Central memory CD8-positive, alpha-beta T cell (primary cell): ENCODE results near the gene LIN37.
"Not testable (repeated sequence)": the region's sequence is repeated elsewhere in the genome, so short reads cannot be mapped to it uniquely, and the experiment has no call there.

Source experiments
- ATAC-seq: fragments of 150-1000 bp; cut with Tn5 transposase; replicated peaks from 2 replicates; pipeline ENCODE4 v1.10.0; 2022; ENCODE audit warnings: mild to moderate bottlenecking, moderate FRiP score, moderate number of reproducible peaks; ENCODE audit not compliant: poor library complexity, severe bottlenecking; ENCODE audit errors: extremely low read depth
- DNase-seq, 2 donors: peaks; one replicate each; pipeline ENCODE4 v3.0.0; 2021; ENCODE audit warnings: low spot score in 2 of 2
- H3K27ac Mint-ChIP-seq: one replicate; pipeline ENCODE4 v1.8.0; 2022; ENCODE audit warnings: low read depth, mild to moderate bottlenecking, moderate library complexity, mixed read lengths
- H3K27me3 Mint-ChIP-seq: one replicate; pipeline ENCODE4 v1.8.0; 2022; ENCODE audit warnings: mixed read lengths
- H3K36me3 Mint-ChIP-seq: one replicate; pipeline ENCODE4 v1.8.0; 2022; ENCODE audit warnings: mild to moderate bottlenecking, moderate library complexity, mixed read lengths; ENCODE audit not compliant: insufficient read depth
- H3K4me1 Mint-ChIP-seq: one replicate; pipeline ENCODE4 v1.8.0; 2022; ENCODE audit warnings: mixed read lengths
- H3K4me3 Mint-ChIP-seq: one replicate; pipeline ENCODE4 v1.8.0; 2022; ENCODE audit warnings: mild to moderate bottlenecking, moderate library complexity, mixed read lengths
- H3K9me3 Mint-ChIP-seq: one replicate; pipeline ENCODE4 v1.8.0; 2022; ENCODE audit warnings: mixed read lengths

Gene LIN37

GRCh38 chr19:35790981-35791813 is 42.8 kb downstream of the LIN37 start:
- Mint-ChIP-seq H3K27ac (no peak overlapping the region), H3K4me1 (no peaks in the 10 kb centered on the region), H3K27me3 (peaks cover 28% of the 10 kb centered on the region), H3K9me3 (no peaks in the 10 kb centered on the region), H3K36me3 (peaks cover 2% of the 10 kb centered on the region), H3K4me3 (no peak overlapping the region)
- DNase-seq (no peak), ATAC-seq (no peak)

- ATAC-seq: no peak
- no peak for DNase-seq
- no peak overlapping the region for H3K4me3 Mint-ChIP-seq
- peaks cover 34% of the 10 kb centered on the region for H3K27me3 Mint-ChIP-seq
- no peaks in the 10 kb centered on the region for H3K9me3 Mint-ChIP-seq
- H3K36me3 Mint-ChIP-seq: peaks cover 2% of the 10 kb centered on the region
- H3K4me1 Mint-ChIP-seq: peaks cover 3% of the 10 kb centered on the region
- no peak overlapping the region for H3K27ac Mint-ChIP-seq
Measured at GRCh38 chr19:35791814-35792279, 43.5 kb downstream of the LIN37 start.

- H3K4me3 Mint-ChIP-seq: no peak overlapping the region
- H3K27me3 Mint-ChIP-seq: peaks cover 39% of the 10 kb centered on the region
- no peaks in the 10 kb centered on the region for H3K9me3 Mint-ChIP-seq
- H3K36me3 Mint-ChIP-seq: peaks cover 2% of the 10 kb centered on the region
- DNase-seq (no peak), ATAC-seq (no peak)
- H3K4me1 Mint-ChIP-seq: peaks cover 7% of the 10 kb centered on the region
- H3K27ac Mint-ChIP-seq: no peak overlapping the region
Measured at GRCh38 chr19:35792312-35792711, 43.9 kb downstream of the LIN37 start.

GRCh38 chr19:35792888-35793287 is 44.5 kb downstream of the LIN37 start:
- DNase-seq: no peak
- H3K27ac Mint-ChIP-seq: no peak overlapping the region
- no peak for ATAC-seq
- H3K4me1 Mint-ChIP-seq: peaks cover 8% of the 10 kb centered on the region
- H3K36me3 Mint-ChIP-seq: peaks cover 2% of the 10 kb centered on the region
- H3K4me3 Mint-ChIP-seq: no peak overlapping the region
- peaks cover 43% of the 10 kb centered on the region for H3K27me3 Mint-ChIP-seq
- no peaks in the 10 kb centered on the region for H3K9me3 Mint-ChIP-seq

- Mint-ChIP-seq H3K4me3 (no peak overlapping the region), H3K4me1 (peaks cover 8% of the 10 kb centered on the region), H3K36me3 (no peaks in the 10 kb centered on the region), H3K9me3 (no peaks in the 10 kb centered on the region), H3K27me3 (peaks cover 43% of the 10 kb centered on the region), H3K27ac (no peak overlapping the region)
- DNase-seq (no peak), ATAC-seq (no peak)
Measured at GRCh38 chr19:35793381-35794165, 45.2 kb downstream of the LIN37 start.

GRCh38 chr19:35795564-35795963 is 47.2 kb downstream of the LIN37 start:
- not testable (repeated sequence) for H3K4me1 Mint-ChIP-seq, H3K9me3 Mint-ChIP-seq, DNase-seq, ATAC-seq, H3K36me3 Mint-ChIP-seq, H3K27ac Mint-ChIP-seq, H3K4me3 Mint-ChIP-seq
- peaks cover 43% of the 10 kb centered on the region for H3K27me3 Mint-ChIP-seq

- Mint-ChIP-seq H3K4me3 (no peak overlapping the region), H3K36me3 (no peaks in the 10 kb centered on the region), H3K27ac (no peak overlapping the region), H3K4me1 (peaks cover 8% of the 10 kb centered on the region), H3K9me3 (no peaks in the 10 kb centered on the region), H3K27me3 (peaks cover 43% of the 10 kb centered on the region)
- DNase-seq (no peak), ATAC-seq (no peak)
Measured at GRCh38 chr19:35796645-35797542, 48.5 kb downstream of the LIN37 start.

- Mint-ChIP-seq H3K36me3 (no peaks in the 10 kb centered on the region), H3K27me3 (peaks cover 37% of the 10 kb centered on the region), H3K27ac (no peak overlapping the region), H3K4me3 (no peak overlapping the region), H3K4me1 (peaks cover 8% of the 10 kb centered on the region), H3K9me3 (no peaks in the 10 kb centered on the region)
- no peak for DNase-seq
- no peak for ATAC-seq
Measured at GRCh38 chr19:35797663-35798062, 49.3 kb downstream of the LIN37 start.

GRCh38 chr19:35801828-35802227 is 53.5 kb downstream of the LIN37 start:
- peaks cover 9% of the 10 kb centered on the region for H3K27me3 Mint-ChIP-seq
- ATAC-seq: no peak

More at GRCh38 chr19:35801828-35802227, 53.5 kb downstream of the LIN37 start:
- DNase-seq: no peak
- H3K9me3 Mint-ChIP-seq: no peaks in the 10 kb centered on the region
- H3K36me3 Mint-ChIP-seq: no peaks in the 10 kb centered on the region
- no peak overlapping the region for H3K4me3 Mint-ChIP-seq
- peaks cover 16% of the 10 kb centered on the region for H3K4me1 Mint-ChIP-seq
- no peak overlapping the region for H3K27ac Mint-ChIP-seq
